ENCODE measurements around the gene KCNH2.

The KCNH2 gene

GRCh38 chr7:150941351-150942000 lies 36.6 kb downstream of the KCNH2 start:
- DNase-seq (ENCODE audit: extremely low spot score, insufficient read length, low read depth) (no peak), FAIRE-seq (no peak)

DNA sequence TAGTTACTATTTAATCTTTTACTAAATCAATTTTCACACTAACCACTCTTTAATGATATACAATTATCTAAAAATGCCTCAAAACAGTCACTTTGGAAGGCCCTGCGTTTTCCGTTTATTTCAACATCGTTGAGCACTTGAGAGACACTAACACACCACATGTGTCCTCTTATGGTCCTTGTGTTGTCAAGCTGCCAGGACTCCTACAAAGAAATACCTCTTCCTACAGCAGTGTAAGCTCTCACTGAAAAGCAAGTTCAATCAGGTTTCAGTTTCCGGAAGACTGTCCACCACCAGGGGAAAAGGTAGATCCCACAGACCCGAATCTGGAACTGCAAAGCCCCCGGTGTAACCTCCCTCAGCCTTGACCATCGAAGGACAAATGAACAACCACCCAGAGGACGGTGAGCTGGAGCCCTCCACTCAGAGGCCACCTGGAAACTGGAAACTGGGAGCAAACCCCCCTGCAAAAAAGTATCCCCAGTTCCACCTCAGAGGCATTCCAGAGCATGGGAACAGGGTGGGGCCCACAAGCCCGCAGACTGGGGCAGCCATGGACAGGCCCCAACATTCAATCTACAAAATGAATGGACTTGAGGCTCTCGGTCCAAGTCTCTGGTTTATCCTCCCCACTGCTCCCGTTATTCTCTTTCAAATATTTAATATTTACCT lies 37.6 kb downstream of the KCNH2 start:
- FAIRE-seq (no peak), DNase-seq (ENCODE audit: extremely low spot score, insufficient read length, low read depth) (no peak)

GRCh38 chr7:150939466-150939865 lies 38.7 kb downstream of the KCNH2 start:
- no peak for DNase-seq (ENCODE audit: extremely low spot score, insufficient read length, low read depth)
- FAIRE-seq = no peak

DNA sequence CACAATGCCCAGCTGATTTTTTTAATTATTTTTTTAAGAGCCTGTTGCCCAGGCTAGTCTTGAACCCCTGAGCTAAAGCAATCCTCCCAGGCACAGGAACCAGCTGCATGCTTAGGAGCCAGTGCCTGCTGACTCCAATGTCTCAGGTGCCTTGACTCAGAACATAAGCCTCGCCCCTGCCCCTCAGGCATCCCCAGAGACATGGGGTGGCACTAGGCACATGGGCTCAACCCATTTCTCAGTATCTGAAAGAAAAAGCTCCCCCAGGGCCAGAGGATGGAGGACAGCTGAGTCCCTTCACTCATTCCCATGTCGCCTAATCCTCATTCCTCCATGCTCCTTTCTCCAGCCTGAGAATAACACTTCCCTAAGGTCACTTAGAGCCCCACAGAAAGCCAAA lies 39.1 kb downstream of the KCNH2 start:
- DNase-seq (ENCODE audit: extremely low spot score, insufficient read length, low read depth) (no peak), FAIRE-seq (no peak)

- DNase-seq (ENCODE audit: extremely low spot score, insufficient read length, low read depth) (no peak), FAIRE-seq (no peak)
These were observed 39.6 kb downstream of the KCNH2 start for GRCh38 chr7:150938566-150938965.

DNA sequence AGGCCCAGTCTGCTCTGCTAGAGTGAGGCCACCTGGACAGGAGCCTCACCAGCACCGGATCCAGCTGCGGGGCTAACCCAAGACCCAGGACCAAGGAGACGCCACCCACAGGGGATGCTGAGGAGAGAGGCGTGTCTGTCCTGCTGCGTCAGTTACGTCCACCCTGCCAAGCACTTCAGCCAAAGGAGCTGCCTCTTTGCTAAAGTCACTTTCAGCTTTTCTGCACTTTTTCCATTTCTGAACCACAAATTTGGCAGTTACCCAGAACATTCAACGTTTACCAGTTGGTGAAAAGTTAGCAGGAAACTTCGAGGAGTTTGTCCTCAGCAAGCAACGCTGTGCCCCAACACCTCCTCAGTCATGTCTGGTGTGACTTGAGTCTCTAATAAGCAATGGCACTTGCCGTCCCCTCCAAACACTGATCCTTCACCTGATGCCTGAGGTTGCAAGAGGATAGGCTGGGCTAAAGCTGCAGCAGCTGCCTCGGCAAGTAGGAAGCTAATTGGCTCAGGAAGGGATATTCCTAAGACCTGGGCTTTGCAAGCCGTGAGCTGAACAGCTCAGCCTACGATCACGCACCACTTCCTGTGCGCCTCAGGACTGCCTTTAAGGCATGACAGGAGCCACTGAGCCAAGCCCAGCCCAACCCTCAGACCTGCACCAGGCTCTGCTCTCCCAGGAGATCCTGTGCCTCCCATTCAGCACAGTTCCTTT lies 40.1 kb downstream of the KCNH2 start:
- DNase-seq (ENCODE audit: extremely low spot score, insufficient read length, low read depth) (no peak), FAIRE-seq (no peak)

DNA sequence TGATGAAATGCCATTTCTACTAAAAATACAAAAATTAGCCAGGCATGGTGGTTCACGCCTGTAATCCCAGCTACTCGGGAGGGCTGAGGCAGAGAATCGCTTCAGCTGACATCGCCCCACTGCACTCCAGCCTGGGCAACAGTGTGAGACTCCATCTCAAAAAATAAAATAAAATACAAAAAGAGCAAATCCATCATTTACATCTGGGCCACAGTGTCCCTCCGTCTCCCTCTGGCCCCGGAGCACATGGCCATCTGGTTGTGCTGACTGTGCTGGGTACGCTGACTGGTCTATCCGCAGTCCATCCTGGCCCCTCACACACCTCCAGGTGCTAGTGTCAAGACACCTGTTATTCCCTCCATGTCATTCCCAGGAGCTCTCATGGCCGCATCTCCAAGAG lies 42.1 kb downstream of the KCNH2 start:
- DNase-seq (ENCODE audit: extremely low spot score, insufficient read length, low read depth) (no peak), FAIRE-seq (no peak)

DNA sequence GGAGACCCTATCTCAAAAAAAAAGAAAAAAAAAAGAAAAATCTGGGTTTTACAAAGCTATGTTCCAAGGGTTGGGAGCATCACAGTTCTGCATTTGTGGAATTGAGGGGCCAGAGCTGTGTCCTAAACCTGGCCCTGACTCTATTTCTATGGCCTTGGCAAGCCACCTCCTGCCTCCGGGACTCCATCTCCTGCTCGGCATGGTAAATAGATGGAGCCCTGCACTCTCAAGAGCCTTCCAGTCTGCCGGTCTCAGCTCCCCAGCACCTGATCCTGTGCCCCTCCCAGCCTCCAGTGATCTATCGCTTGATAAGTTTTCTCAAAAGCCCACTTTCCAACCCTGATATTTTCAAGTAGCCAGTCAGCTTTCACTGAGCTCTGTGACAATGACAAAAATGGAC lies 43.0 kb downstream of the KCNH2 start:
- DNase-seq (ENCODE audit: extremely low spot score, insufficient read length, low read depth) = no peak
- FAIRE-seq = no peak

DNA sequence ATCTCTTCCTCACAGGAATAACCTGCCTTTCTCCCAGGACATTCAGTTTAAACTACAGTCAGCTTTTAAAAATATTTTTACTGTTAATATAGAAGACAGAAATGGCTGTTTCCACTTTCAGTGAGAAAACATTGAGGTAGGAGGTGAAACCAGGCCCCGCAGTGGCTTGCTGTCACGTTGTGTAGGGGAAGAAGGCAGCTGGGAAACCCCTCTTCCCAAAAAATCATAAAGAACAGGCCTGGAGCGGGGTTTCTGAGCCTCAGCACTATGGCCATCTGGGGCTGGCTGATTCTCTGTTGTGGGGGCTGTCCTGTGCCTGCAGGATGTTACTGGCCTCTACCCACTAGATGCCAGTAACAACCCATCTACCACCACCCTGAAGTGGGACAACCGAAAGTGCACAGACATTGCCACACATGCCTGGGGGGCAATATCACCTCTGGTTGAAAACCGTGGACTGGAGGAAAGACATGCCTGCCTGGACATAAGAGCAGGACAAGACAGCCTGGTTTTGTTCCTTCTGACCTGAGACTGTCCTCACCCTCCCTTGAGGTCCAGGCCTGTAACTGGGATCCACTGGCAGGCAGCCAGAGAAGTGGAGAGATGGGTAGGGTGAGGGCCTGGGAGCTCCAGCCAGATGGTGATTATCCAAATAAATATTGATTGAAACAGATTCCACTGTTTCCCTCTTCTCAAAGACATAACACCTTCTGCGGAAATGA lies 43.9 kb downstream of the KCNH2 start:
- FAIRE-seq = no peak

DNA sequence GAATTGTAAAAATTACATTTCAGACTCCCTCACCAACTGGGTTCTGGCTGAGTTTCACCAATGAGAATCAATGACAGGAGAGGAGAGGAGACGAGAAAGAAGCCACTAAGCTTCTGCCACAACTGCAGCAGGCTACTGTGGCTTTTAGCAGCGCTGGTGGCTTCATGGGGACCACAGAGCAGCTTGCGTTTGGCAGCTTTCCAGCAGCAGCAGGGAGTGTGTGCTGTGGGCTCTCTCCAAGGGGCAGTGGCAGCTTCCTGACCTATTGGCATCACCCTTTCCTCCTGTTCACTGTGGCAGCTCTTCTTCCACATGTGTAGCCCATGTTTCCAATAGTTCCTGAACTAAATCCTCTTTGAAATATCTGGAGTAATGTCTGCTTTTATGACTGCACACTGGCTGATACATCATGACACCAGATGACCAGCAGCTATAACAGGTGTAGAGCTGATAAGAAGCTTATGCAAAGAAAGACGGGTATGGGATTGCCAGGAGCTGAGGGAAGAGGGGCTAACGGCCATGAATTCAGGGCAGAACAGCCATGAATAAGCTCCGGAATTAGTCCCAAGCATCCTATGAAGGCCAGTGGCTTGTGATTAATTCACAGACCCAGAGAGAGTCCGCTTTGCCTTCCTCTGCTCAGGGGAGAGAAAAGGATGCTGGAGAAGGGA lies 46.8 kb downstream of the KCNH2 start:
- FAIRE-seq (no peak), DNase-seq (ENCODE audit: extremely low spot score, insufficient read length, low read depth) (no peak)

More for the DNA sequence above, 43.9 kb downstream of the KCNH2 start:
- DNase-seq (ENCODE audit: extremely low spot score, insufficient read length, low read depth) = no peak

DNA sequence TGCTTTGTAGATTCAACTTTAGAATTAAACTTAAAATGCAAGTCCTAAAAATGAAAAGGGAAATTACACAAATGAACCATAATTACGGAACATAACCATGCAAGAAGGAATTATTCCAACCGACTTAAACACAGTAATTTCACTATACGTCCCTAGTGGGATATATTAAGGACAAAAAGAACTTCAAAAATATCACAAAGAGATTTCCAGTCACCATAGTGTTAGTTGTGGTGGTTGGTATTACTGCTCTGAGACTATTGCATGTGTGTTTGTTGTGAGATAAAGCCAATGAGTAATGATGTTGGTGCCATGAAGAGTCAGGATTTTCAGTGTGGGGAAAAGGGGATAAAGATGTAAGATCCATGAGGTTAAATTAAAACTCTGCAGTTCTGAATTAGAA lies 49.6 kb downstream of the KCNH2 start:
- DNase-seq (ENCODE audit: extremely low spot score, insufficient read length, low read depth) = no peak
- no peak for FAIRE-seq

DNA sequence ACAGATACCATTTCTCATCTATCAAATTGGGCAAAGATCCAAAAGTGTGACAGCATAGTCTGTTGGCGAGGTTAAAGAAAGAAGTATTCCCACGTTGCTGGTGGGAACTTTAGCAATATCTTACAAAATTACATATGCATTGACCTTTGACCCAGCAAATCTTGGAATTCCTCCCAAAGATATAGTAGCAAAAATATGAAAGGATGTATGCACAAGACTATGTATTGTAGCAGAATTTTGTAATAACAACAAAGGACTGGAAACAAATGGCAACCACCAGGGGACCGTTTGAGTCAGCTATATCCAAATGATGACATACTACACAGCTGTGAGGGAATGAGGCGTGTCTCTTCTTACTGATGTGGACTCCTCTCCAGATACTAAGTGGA lies 50.2 kb downstream of the KCNH2 start:
- DNase-seq (ENCODE audit: extremely low spot score, insufficient read length, low read depth) (no peak), FAIRE-seq (no peak)

DNA sequence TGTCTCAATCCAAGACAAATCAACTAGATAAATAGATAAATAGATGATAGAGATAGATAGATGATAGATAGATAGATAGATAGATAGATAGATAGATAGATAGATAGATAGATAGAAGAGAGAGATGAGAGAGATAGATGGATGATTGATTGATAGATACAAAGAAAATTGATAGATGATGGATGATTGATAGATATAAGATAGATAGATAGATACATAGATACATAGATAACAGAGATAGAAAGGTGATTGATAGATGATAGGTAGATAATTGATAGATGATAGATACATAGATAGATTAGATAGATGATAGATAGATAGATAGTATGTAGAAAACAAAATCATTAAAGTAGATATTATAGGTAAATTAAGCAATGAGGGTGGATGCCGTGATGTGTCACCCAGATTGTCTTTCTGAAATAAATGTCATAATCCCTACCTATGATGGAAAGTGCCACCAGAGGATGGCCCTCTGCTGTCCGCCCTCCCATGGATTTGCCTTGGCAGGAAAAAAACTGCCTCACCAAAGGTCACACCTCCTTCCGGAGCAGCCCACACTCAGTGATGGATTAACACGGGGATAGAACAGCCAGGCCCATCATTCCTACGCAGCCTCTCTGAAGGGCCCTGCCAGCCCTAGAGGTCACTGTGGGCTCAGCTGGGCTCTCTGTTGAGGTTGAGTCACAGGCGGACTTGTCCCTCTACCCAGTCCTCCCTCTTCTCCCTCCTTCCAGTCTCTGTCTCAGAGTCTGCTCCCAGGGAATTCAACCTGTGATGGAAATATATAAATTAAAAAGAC lies 50.8 kb downstream of the KCNH2 start:
- no peak for DNase-seq (ENCODE audit: extremely low spot score, insufficient read length, low read depth)
- FAIRE-seq = no peak

DNA sequence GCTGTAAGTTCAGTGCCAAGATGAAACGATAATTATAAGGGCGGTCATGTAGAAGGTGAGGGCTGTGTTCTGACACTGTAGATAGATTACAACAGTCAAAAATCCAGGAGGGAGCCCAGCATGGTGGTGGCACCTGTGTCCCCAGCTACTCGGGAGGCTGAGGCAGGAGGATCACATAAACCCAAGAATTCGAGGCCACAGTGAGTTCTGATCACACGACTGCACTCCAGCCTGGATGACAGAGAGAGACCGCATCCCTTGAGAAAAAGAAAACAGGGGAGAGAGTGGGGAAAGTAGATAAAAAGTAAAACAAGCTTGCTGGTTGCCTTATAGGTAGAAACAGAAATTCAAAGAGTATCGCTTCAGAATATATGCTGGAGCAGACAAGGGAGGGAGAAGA lies 52.1 kb downstream of the KCNH2 start:
- no peak for FAIRE-seq
- DNase-seq (ENCODE audit: extremely low spot score, insufficient read length, low read depth) = no peak

GRCh38 chr7:150924369-150924781 lies 53.7 kb downstream of the KCNH2 start:
- DNase-seq (ENCODE audit: extremely low spot score, insufficient read length, low read depth) (no peak), FAIRE-seq (no peak)

- no peak for DNase-seq (ENCODE audit: extremely low spot score, insufficient read length, low read depth)
- FAIRE-seq = no peak
These were observed 54.3 kb downstream of the KCNH2 start for GRCh38 chr7:150923802-150924201.

GRCh38 chr7:150923196-150923595 lies 54.9 kb downstream of the KCNH2 start:
- FAIRE-seq = no peak
- no peak for DNase-seq (ENCODE audit: extremely low spot score, insufficient read length, low read depth)

GRCh38 chr7:150919160-150919559 lies 59.0 kb downstream of the KCNH2 start:
- DNase-seq (ENCODE audit: extremely low spot score, insufficient read length, low read depth) (no peak), FAIRE-seq (no peak)

DNA sequence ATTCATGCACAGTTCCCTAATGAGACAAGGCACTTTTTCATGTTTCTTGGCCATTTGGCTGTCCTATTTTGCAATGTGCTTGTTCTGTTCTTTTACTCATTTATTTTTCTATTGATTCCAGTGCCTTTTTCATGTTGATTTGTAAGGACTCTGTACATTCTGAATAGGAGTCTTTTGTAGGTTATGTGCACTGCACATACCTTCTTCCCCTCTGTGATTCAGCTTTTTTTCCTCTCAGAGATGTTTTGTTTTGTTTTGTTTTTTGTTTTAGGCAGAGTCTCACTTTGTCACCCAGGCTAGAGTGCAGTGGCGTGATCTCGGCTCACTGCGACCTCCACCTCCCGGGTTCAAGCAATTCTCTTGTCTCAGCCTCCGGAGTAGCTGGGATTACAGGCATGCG lies 59.7 kb downstream of the KCNH2 start:
- DNase-seq (ENCODE audit: extremely low spot score, insufficient read length, low read depth) = no peak
- FAIRE-seq = no peak

All from GM18507 (cell line).